ENCODE results near the gene PRG3. TPM values are rescaled to one million over a fixed set of nuclear protein-coding genes. Genes with fewer than 3 reads are reported as not detected.

PRG3 gene
- total and polyA plus RNA-seq, 2 donors (not counting 3 experiments of a cell fraction or from before 2014, with no cell fraction given): not detected

GRCh38 chr11:57414612-57415212, 33.8 kb upstream of the PRG3 start:
- dilution Hi-C loops (cut with MboI; ENCODE audit: extremely low pct_ligation_motif_present, low sequenced_read_pairs): no loop called here
- no peaks in the 10 kb centered on the region for H3K9me3 ChIP-seq (replicated peaks; ENCODE audit: control insufficient read depth, insufficient read depth, low read length)
- H2AFZ ChIP-seq (ENCODE audit: low read depth, low read length): no peak overlapping the region
- intact Hi-C loops (cut with micrococcal nuclease): no loop called here
- FAIRE-seq: no peak
- no peak overlapping the region for H3K27ac ChIP-seq (ENCODE audit: insufficient read depth, low read depth, low read length)
- H3K4me3 ChIP-seq (replicated peaks in 1 of 3; ENCODE audit: insufficient read depth in 1 of 3, low read depth in 1 of 3, low read length in 3 of 3): no peak overlapping the region
- no peak overlapping the region for H3K4me2 ChIP-seq (ENCODE audit: insufficient read depth, low read length)
- ChIA-PET CTCF (no interaction called here), POLR2A (no interaction called here)
- DNase-seq (ENCODE audit: low read depth, low spot score): no peak
- BruUV-seq (replicated peaks): no TSS peak
- no peaks in the 10 kb centered on the region for H3K9me1 ChIP-seq (replicated peaks; ENCODE audit: control insufficient read depth, extremely low read depth, insufficient read depth, low read length)
- H3K27me3 ChIP-seq (ENCODE audit: control insufficient read depth in 2 of 2, insufficient read depth in 2 of 2, low read length in 2 of 2): no peaks in the 10 kb centered on the region
- no peaks in the 10 kb centered on the region for H3K79me2 ChIP-seq (ENCODE audit: control insufficient read depth, insufficient read depth, low read length)
- no peaks in the 10 kb centered on the region for H4K20me1 ChIP-seq (replicated peaks; ENCODE audit: control insufficient read depth, extremely low read depth, insufficient read depth, low read length)
- peaks cover 17% of the 10 kb centered on the region in 2 experiments for H3K36me3 ChIP-seq (ENCODE audit: control insufficient read depth in 2 of 2, extremely low read depth in 1 of 2, insufficient read depth in 2 of 2, low read length in 2 of 2)
- H3K4me1 ChIP-seq (ENCODE audit: control insufficient read depth, extremely low read depth, insufficient read depth, low read length): peaks cover 32% of the 10 kb centered on the region
- H3K9ac ChIP-seq (replicated peaks; ENCODE audit: extremely low read depth, insufficient read depth, low read length): no peak overlapping the region
- TF ChIP-seq MYC (IDR thresholded peaks at IDR 0.05; ENCODE audit: low read depth, low read length): no peak
- no peak for TF ChIP-seq CTCF (IDR thresholded peaks at IDR 0.05; ENCODE audit: extremely low read depth in 1 of 2, insufficient read depth in 1 of 2, low read depth in 1 of 2, low read length in 2 of 2)
- no peak for TF ChIP-seq POLR2A (IDR thresholded peaks at IDR 0.05; ENCODE audit: low read depth, low read length)
- TF ChIP-seq POLR2AphosphoS5 (IDR thresholded peaks at IDR 0.05; ENCODE audit: insufficient read depth, low read depth, low read length): no peak
- no peak for TF ChIP-seq JUN (IDR thresholded peaks at IDR 0.05; ENCODE audit: borderline replicate concordance, insufficient read depth, insufficient read length, low read depth)
- TF ChIP-seq EZH2 (IDR thresholded peaks at IDR 0.05; ENCODE audit: borderline replicate concordance, low read depth, low read length, severe bottlenecking): no peak
- TF ChIP-seq GATA2 (IDR thresholded peaks at IDR 0.05; ENCODE audit: insufficient read depth, insufficient read length, low read depth, low read length): no peak
- TF ChIP-seq, protein P1, sequence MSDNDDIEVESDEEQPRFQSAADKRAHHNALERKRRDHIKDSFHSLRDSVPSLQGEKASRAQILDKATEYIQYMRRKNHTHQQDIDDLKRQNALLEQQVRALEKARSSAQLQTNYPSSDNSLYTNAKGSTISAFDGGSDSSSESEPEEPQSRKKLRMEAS (IDR thresholded peaks at IDR 0.05; ENCODE audit: insufficient read depth, insufficient read length): no peak
- no peak for TF ChIP-seq FOS (IDR thresholded peaks at IDR 0.05; ENCODE audit: borderline replicate concordance, insufficient read depth, low read length)

Data from endothelial cell of umbilical vein (primary cell).